ENCODE data around the gene PTPRK. TPM values are rescaled to one million over a fixed set of nuclear protein-coding genes. Genes with fewer than 3 reads are reported as not detected.

Gene PTPRK
- total and polyA plus RNA-seq, 2 donors (not counting 1 experiment from before 2014, with no cell fraction given) = 16.2 to 18.7 TPM

GRCh38 chr6:128025478-128025877 lies 494.9 kb downstream of the PTPRK start:
- no peaks in the 10 kb centered on the region for H3K27me3 ChIP-seq (replicated peaks in 1 of 4; ENCODE audit: control extremely low read depth in 1 of 4, control insufficient read depth in 3 of 4, insufficient read depth in 4 of 4, low read length in 3 of 4)
- no peak overlapping the region for H3K4me3 ChIP-seq (ENCODE audit: control extremely low read depth in 1 of 5, extremely low read depth in 1 of 5, insufficient read depth in 1 of 5, low read depth in 2 of 5, low read length in 4 of 5)
- TF ChIP-seq EZH2 (IDR thresholded peaks at IDR 0.05; ENCODE audit: borderline replicate concordance, insufficient read depth, low read depth, low read length, poor library complexity, severe bottlenecking) (no peak), CTCF (IDR thresholded peaks at IDR 0.05) (no peak)
- Mint-ChIP-seq H3K4me3 (no peak overlapping the region), H3K4me1 (no peaks in the 10 kb centered on the region), H3K27me3 (no peaks in the 10 kb centered on the region), H3K9me3 (ENCODE audit: insufficient read depth) (no peaks in the 10 kb centered on the region), H3K27ac (no peak overlapping the region)
- intact Hi-C loops (cut with micrococcal nuclease) = no loop called here
- H4K20me1 ChIP-seq (ENCODE audit: control insufficient read depth, insufficient read depth, low read length, poor library complexity, severe bottlenecking) = no peaks in the 10 kb centered on the region
- no peaks in the 10 kb centered on the region for H3K79me2 ChIP-seq (ENCODE audit: control insufficient read depth, insufficient read depth, low read length)
- CTCF ChIA-PET = no interaction called here
- POLR2A ChIA-PET = no interaction called here
- no peak overlapping the region for H2AFZ ChIP-seq (ENCODE audit: insufficient read depth, low read depth, low read length, poor library complexity, severe bottlenecking)
- WGBS (ENCODE audit: insufficient coverage) = 73% methylated on average over 1 of the region's 1 CpG
- no peak overlapping the region for H3K27ac ChIP-seq (ENCODE audit: low read length in 2 of 2)
- no peaks in the 10 kb centered on the region for H3K4me1 ChIP-seq (ENCODE audit: control insufficient read depth in 2 of 2, insufficient read depth in 2 of 2, low read length in 2 of 2)
- H3K4me2 ChIP-seq (replicated peaks; ENCODE audit: low read depth, low read length, poor library complexity, severe bottlenecking) = no peak overlapping the region
- no peak overlapping the region for H3K9ac ChIP-seq (ENCODE audit: low read length)
- DNase-seq (no peak), ATAC-seq (ENCODE audit: low read depth) (no peak)
- no peaks in the 10 kb centered on the region for H3K9me3 ChIP-seq (ENCODE audit: control extremely low read depth in 1 of 3, control insufficient read depth in 2 of 3, insufficient read depth in 1 of 3, low read length in 2 of 3)
- no peaks in the 10 kb centered on the region for H3K36me3 ChIP-seq (replicated peaks in 1 of 2; ENCODE audit: control extremely low read depth in 1 of 2, control insufficient read depth in 1 of 2, extremely low read depth in 1 of 2, insufficient read depth in 2 of 2, low read length in 1 of 2)

GRCh38 chr6:128024969-128025368 lies 495.4 kb downstream of the PTPRK start:
- no CpG with 5 or more reads among the region's 1 CpG for WGBS (ENCODE audit: insufficient coverage)

More at GRCh38 chr6:128024969-128025368, 495.4 kb downstream of the PTPRK start:
- Histone ChIP-seq H3K4me2 (replicated peaks; ENCODE audit: low read depth, low read length, poor library complexity, severe bottlenecking) (no peak overlapping the region), H3K4me1 (ENCODE audit: control insufficient read depth in 2 of 2, insufficient read depth in 2 of 2, low read length in 2 of 2) (no peaks in the 10 kb centered on the region), H3K79me2 (ENCODE audit: control insufficient read depth, insufficient read depth, low read length) (no peaks in the 10 kb centered on the region), H2AFZ (ENCODE audit: insufficient read depth, low read depth, low read length, poor library complexity, severe bottlenecking) (no peak overlapping the region), H3K36me3 (replicated peaks in 1 of 2; ENCODE audit: control extremely low read depth in 1 of 2, control insufficient read depth in 1 of 2, extremely low read depth in 1 of 2, insufficient read depth in 2 of 2, low read length in 1 of 2) (no peaks in the 10 kb centered on the region), H3K4me3 (ENCODE audit: control extremely low read depth in 1 of 5, extremely low read depth in 1 of 5, insufficient read depth in 1 of 5, low read depth in 2 of 5, low read length in 4 of 5) (no peak overlapping the region), H3K27me3 (replicated peaks in 1 of 4; ENCODE audit: control extremely low read depth in 1 of 4, control insufficient read depth in 3 of 4, insufficient read depth in 4 of 4, low read length in 3 of 4) (no peaks in the 10 kb centered on the region), H3K9ac (ENCODE audit: low read length) (no peak overlapping the region), H3K27ac (ENCODE audit: low read length in 2 of 2) (no peak overlapping the region), H3K9me3 (ENCODE audit: control extremely low read depth in 1 of 3, control insufficient read depth in 2 of 3, insufficient read depth in 1 of 3, low read length in 2 of 3) (no peaks in the 10 kb centered on the region), H4K20me1 (ENCODE audit: control insufficient read depth, insufficient read depth, low read length, poor library complexity, severe bottlenecking) (no peaks in the 10 kb centered on the region)
- Mint-ChIP-seq H3K4me3 (no peak overlapping the region), H3K9me3 (ENCODE audit: insufficient read depth) (no peaks in the 10 kb centered on the region), H3K27me3 (no peaks in the 10 kb centered on the region), H3K27ac (no peak overlapping the region), H3K4me1 (no peaks in the 10 kb centered on the region)
- intact Hi-C loops (cut with micrococcal nuclease) = no loop called here
- CTCF ChIA-PET = no interaction called here
- DNase-seq (no peak), ATAC-seq (ENCODE audit: low read depth) (no peak)
- TF ChIP-seq EZH2 (IDR thresholded peaks at IDR 0.05; ENCODE audit: borderline replicate concordance, insufficient read depth, low read depth, low read length, poor library complexity, severe bottlenecking) (no peak), CTCF (IDR thresholded peaks at IDR 0.05) (no peak)
- POLR2A ChIA-PET = no interaction called here
